H1 (cell line): ENCODE data around the gene HLF. TPM values are rescaled to one million over a fixed set of nuclear protein-coding genes. Genes with fewer than 3 reads are reported as not detected.

Source experiments
- CTCF ChIA-PET: fragments of 300-600 bp; sonication (Branson Sonifier 250); formaldehyde crosslinking; loops from one replicate; lab custom pipeline; 2021; ENCODE audit not compliant: partially characterized antibody; lab: Charles Lee
- POLR2A ChIA-PET: fragments of 300-600 bp; sonication (Branson Sonifier 250); formaldehyde crosslinking; loops from one replicate; lab custom pipeline; 2021; ENCODE audit warnings: inconsistent platforms; ENCODE audit not compliant: partially characterized antibody; lab: Charles Lee
- DNase-seq, 2 experiments: peaks; one replicate each; pipeline versions ENCODE4 v3.0.0 to v3.0.0-alpha.2; 2010 to 2022; ENCODE audit warnings: low spot score in 2 of 2, low read depth in 1 of 2, mixed read lengths in 1 of 2
- FAIRE-seq: peaks from 2 replicates; lab custom pipeline; 2011; peaks lifted over from hg19 to GRCh38; lab: Jason Lieb, UNC
- H2AFZ ChIP-seq: 2 replicates; pipeline ENCODE4 v1.8.1; 2012; ENCODE audit warnings: low read length, inconsistent platforms
- H2AK5ac ChIP-seq: 2 replicates; pipeline ENCODE4 v1.6.1; 2013; ENCODE audit warnings: low read depth, low read length
- H2BK120ac ChIP-seq: replicated peaks from 2 replicates; pipeline ENCODE3; 2013; ENCODE audit warnings: low read depth, low read length, inconsistent platforms
- H2BK12ac ChIP-seq: 2 replicates; pipeline ENCODE4 v1.6.1; 2013; ENCODE audit warnings: low read depth, low read length
- H2BK15ac ChIP-seq: 2 replicates; pipeline ENCODE4 v1.6.1; 2013; ENCODE audit warnings: low read length
- H2BK20ac ChIP-seq: 2 replicates; pipeline ENCODE4 v1.6.1; 2013; ENCODE audit warnings: low read length
- H2BK5ac ChIP-seq: 2 replicates; pipeline ENCODE4 v1.6.1; 2013; ENCODE audit warnings: low read depth, low read length
- H3K14ac ChIP-seq: 2 replicates; pipeline ENCODE4 v1.6.1; 2013; ENCODE audit warnings: inconsistent platforms; ENCODE audit not compliant: insufficient read length
- H3K18ac ChIP-seq: 2 replicates; pipeline ENCODE4 v1.6.1; 2013; ENCODE audit warnings: low read length; ENCODE audit errors: extremely low read depth
- H3K23ac ChIP-seq: 2 replicates; pipeline ENCODE4 v1.6.1; 2013; ENCODE audit warnings: inconsistent platforms; ENCODE audit not compliant: insufficient read length
- H3K23me2 ChIP-seq: 2 replicates; pipeline ENCODE4 v1.6.1; 2013; ENCODE audit warnings: low read depth, low read length
- H3K27ac ChIP-seq: 2 replicates; pipeline ENCODE4 v1.6.1; 2011; ENCODE audit warnings: low read depth, low read length, inconsistent platforms
- H3K27me3 ChIP-seq, 4 experiments: replicated peaks in 1 of 4; 1 replicate in 1 of 4; 2 replicates in 3 of 4; pipeline versions ENCODE4 v1.6.1 to v1.8.1; 2011 to 2013; ENCODE audit warnings: low read length in 3 of 4, mild to moderate bottlenecking in 3 of 4, inconsistent platforms in 2 of 4, mixed read lengths in 2 of 4, moderate library complexity in 1 of 4; ENCODE audit not compliant: control insufficient read depth in 3 of 4, insufficient read depth in 3 of 4; ENCODE audit errors: extremely low read depth in 1 of 4
- H3K36me3 ChIP-seq, 4 experiments: 2 replicates each; pipeline versions ENCODE4 v1.6.1 to v1.8.1; 2011 to 2013; ENCODE audit warnings: mild to moderate bottlenecking in 4 of 4, low read length in 3 of 4, moderate library complexity in 2 of 4, control low read depth in 1 of 4, inconsistent platforms in 1 of 4; ENCODE audit not compliant: insufficient read depth in 4 of 4, control insufficient read depth in 2 of 4
- H3K4ac ChIP-seq: replicated peaks from 2 replicates; pipeline ENCODE3; 2013; ENCODE audit warnings: low read length, low read depth, mixed read lengths, inconsistent platforms; ENCODE audit not compliant: insufficient read length
- H3K4me1 ChIP-seq, 4 experiments: replicated peaks in 1 of 4; 1 replicate in 1 of 4; 2 replicates in 3 of 4; pipeline versions ENCODE4 v1.6.1 to v1.8.1; 2011 to 2013; ENCODE audit warnings: low read length in 3 of 4, inconsistent platforms in 2 of 4, mixed read lengths in 1 of 4; ENCODE audit not compliant: insufficient read depth in 4 of 4, control insufficient read depth in 3 of 4
- H3K4me2 ChIP-seq, 2 experiments: 2 replicates each; pipeline versions ENCODE4 v1.6.1 to v1.8.1; 2011 to 2013; ENCODE audit warnings: low read depth in 2 of 2, low read length in 2 of 2, control low read depth in 1 of 2, inconsistent platforms in 1 of 2, mild to moderate bottlenecking in 1 of 2; ENCODE audit not compliant: insufficient read depth in 1 of 2
- H3K4me3 ChIP-seq, 4 experiments: fragments of 200-600, 300-600 bp in 1 of 4; sonication (generic), shearing (Covaris generic), sonication (Bioruptor Twin) in 1 of 4; 2 replicates each; pipeline versions ENCODE4 v1.5.1 to v1.8.1; 2011 to 2016; ENCODE audit warnings: low read length in 4 of 4, low read depth in 3 of 4, control low read depth in 2 of 4, inconsistent platforms in 2 of 4, mild to moderate bottlenecking in 2 of 4, mixed read lengths in 1 of 4, moderate library complexity in 1 of 4; ENCODE audit not compliant: insufficient read depth in 2 of 4; ENCODE audit errors: extremely low read depth in 1 of 4
- H3K56ac ChIP-seq: replicated peaks from 2 replicates; pipeline ENCODE3; 2013; ENCODE audit warnings: low read depth, mild to moderate bottlenecking, mixed read lengths, low read length, inconsistent platforms; ENCODE audit not compliant: insufficient read length
- H3K79me1 ChIP-seq: 2 replicates; pipeline ENCODE4 v1.6.1; 2013; ENCODE audit warnings: low read depth, low read length, control low read depth
- H3K79me2 ChIP-seq, 2 experiments: 2 replicates each; pipeline versions ENCODE4 v1.6.1 to v1.8.1; 2012 to 2013; ENCODE audit warnings: low read length in 2 of 2, mild to moderate bottlenecking in 2 of 2, inconsistent platforms in 1 of 2; ENCODE audit not compliant: insufficient read depth in 2 of 2, control insufficient read depth in 1 of 2
- H3K9ac ChIP-seq, 4 experiments: replicated peaks in 1 of 4; 1 replicate in 1 of 4; 2 replicates in 3 of 4; pipeline versions ENCODE4 v1.6.1 to v1.8.1; 2011 to 2013; ENCODE audit warnings: low read depth in 3 of 4, low read length in 3 of 4, control low read depth in 2 of 4, mild to moderate bottlenecking in 2 of 4, moderate library complexity in 2 of 4, inconsistent platforms in 1 of 4; ENCODE audit errors: extremely low read depth in 1 of 4
- H3K9me3 ChIP-seq, 2 experiments: 2 replicates each; pipeline versions ENCODE4 v1.6.1 to v1.8.1; 2012 to 2013; ENCODE audit warnings: mild to moderate bottlenecking in 2 of 2, moderate library complexity in 2 of 2, control low read depth in 1 of 2, inconsistent platforms in 1 of 2, low read depth in 1 of 2, low read length in 1 of 2, mixed read lengths in 1 of 2; ENCODE audit not compliant: insufficient read depth in 2 of 2
- H4K20me1 ChIP-seq, 2 experiments: replicated peaks in 1 of 2; 2 replicates each; pipeline versions ENCODE3 to v1.8.1; 2011 to 2013; ENCODE audit warnings: inconsistent platforms in 2 of 2, low read length in 2 of 2, mild to moderate bottlenecking in 1 of 2; ENCODE audit not compliant: insufficient read depth in 2 of 2, control insufficient read depth in 1 of 2
- H4K5ac ChIP-seq: 2 replicates; pipeline ENCODE4 v1.6.1; 2013; ENCODE audit warnings: low read length, low read depth, mixed read lengths, inconsistent platforms; ENCODE audit not compliant: insufficient read length
- H4K8ac ChIP-seq: 2 replicates; pipeline ENCODE4 v1.8.0; 2013; ENCODE audit warnings: mild to moderate bottlenecking, moderate library complexity, low read length, inconsistent platforms; ENCODE audit not compliant: insufficient read depth; ENCODE audit errors: extremely low read depth
- H4K91ac ChIP-seq: replicated peaks from 2 replicates; pipeline ENCODE3; 2013; ENCODE audit warnings: low read length, mixed read lengths, inconsistent platforms; ENCODE audit not compliant: insufficient read length
- ASH2L ChIP-seq: fragments of 200-600, 300-600 bp; sonication (generic); IDR thresholded peaks from one replicate; pipeline ENCODE4 v1.7.1; 2017; ENCODE audit warnings: low read length
- ATF3 ChIP-seq: IDR thresholded peaks from 2 replicates; pipeline ENCODE4 v1.6.1; 2011; ENCODE audit warnings: low read depth, mild to moderate bottlenecking, low read length; ENCODE audit not compliant: insufficient read depth
- BRCA1 ChIP-seq: IDR thresholded peaks from 2 replicates; pipeline ENCODE4 v1.6.1; 2012; ENCODE audit warnings: low read depth, low read length, improper control_type of control experiment
- CEBPB ChIP-seq: IDR thresholded peaks from 2 replicates; pipeline ENCODE4 v1.6.1; 2012; ENCODE audit warnings: low read depth, low read length
- EP300 ChIP-seq, 2 experiments: IDR thresholded peaks; 1 replicate in 1 of 2; 2 replicates in 1 of 2; pipeline ENCODE4 v1.6.1; 2011 to 2012; ENCODE audit warnings: low read depth in 2 of 2, low read length in 2 of 2, mild to moderate bottlenecking in 2 of 2, borderline replicate concordance in 1 of 2, inconsistent platforms in 1 of 2, moderate library complexity in 1 of 2
- GTF2F1 ChIP-seq: IDR thresholded peaks from 2 replicates; pipeline ENCODE4 v1.6.1; 2012; ENCODE audit warnings: low read depth, low read length, improper control_type of control experiment, borderline replicate concordance
- RAD21 ChIP-seq, 2 experiments: IDR thresholded peaks in 1 of 2; conservative IDR thresholded peaks in 1 of 2; 2 replicates each; pipeline ENCODE4 v1.6.1; 2011; ENCODE audit warnings: low read depth in 2 of 2, low read length in 2 of 2, improper control_type of control experiment in 1 of 2, inconsistent platforms in 1 of 2, mild to moderate bottlenecking in 1 of 2, moderate library complexity in 1 of 2
- SRF ChIP-seq: IDR thresholded peaks from 2 replicates; pipeline ENCODE4 v1.6.1; 2011; ENCODE audit warnings: mild to moderate bottlenecking, low read depth, low read length, moderate library complexity
- TCF12 ChIP-seq: IDR thresholded peaks from 2 replicates; pipeline ENCODE4 v1.6.1; 2011; ENCODE audit warnings: low read depth, mild to moderate bottlenecking, low read length
- USF2 ChIP-seq: IDR thresholded peaks from 2 replicates; pipeline ENCODE4 v1.6.1; 2011; ENCODE audit warnings: low read length, improper control_type of control experiment
- ZNF274 ChIP-seq: IDR thresholded peaks from 2 replicates; pipeline ENCODE4 v1.7.0; 2012; ENCODE audit warnings: low read length, borderline replicate concordance; ENCODE audit errors: extremely low read depth
- WGBS, 2 experiments: shearing (Covaris generic) in 1 of 2; methylation state at CpG; one replicate each; pipeline versions ENCODE4 v1.1.6 to v1.1.7; 2013 to 2015; ENCODE audit warnings: low lambda C conversion rate in 2 of 2, mixed read lengths in 2 of 2, inconsistent platforms in 1 of 2, low coverage in 1 of 2, missing lambda C conversion rate in 1 of 2; ENCODE audit not compliant: insufficient replicate concordance in 2 of 2, insufficient coverage in 1 of 2, insufficient read length in 1 of 2; ENCODE audit errors: extremely low coverage in 1 of 2, missing lambda C conversion rate in 1 of 2; 5-methylcytosine and 5-hydroxymethylcytosine counted together
- polyA plus RNA-seq, 7 experiments: library from polyadenylated mRNA; depleted of rRNA in 3 of 7; stranded (reverse) in 5 of 7; unstranded in 2 of 7; fragments of >200 nt in 5 of 7; fragments of 200-250 nt in 2 of 7; gene quantifications; 1 replicate in 5 of 7; 2 replicates in 1 of 7; 4 replicates in 1 of 7; pipeline versions ENCODE4 v1.2.1 to v1.2.3, GENCODE V29; 2011 to 2013; ENCODE audit warnings: missing spikeins in 2 of 7, mixed read lengths in 2 of 7
- total RNA-seq: library from RNA; stranded (reverse); fragmentation: NEBNext Ultra II Directional; extraction: Animal tissue kit (Norgen Biotek cat#: 25700); gene quantifications from 2 replicates; pipeline ENCODE4 v1.2.1, GENCODE V29; 2021

The HLF gene
- total and polyA plus RNA-seq, 2 of the 8 experiments (the other 6 are each of a cell fraction or from before 2014, with no cell fraction given) = 0.39 to 0.60 TPM

GRCh38 chr17:55296171-55296695 lies 31.5 kb downstream of the HLF start:
- Histone ChIP-seq H2BK5ac (no peak overlapping the region), H3K9me3 (no peaks in the 10 kb centered on the region), H3K18ac (no peak overlapping the region), H2BK12ac (no peak overlapping the region), H2AK5ac (no peak overlapping the region), H3K23ac (no peak overlapping the region), H3K4me2 (no peak overlapping the region), H4K5ac (no peak overlapping the region), H3K79me2 (no peaks in the 10 kb centered on the region), H2AFZ (no peak overlapping the region), H3K56ac (no peak overlapping the region), H4K91ac (no peak overlapping the region), H3K4ac (no peak overlapping the region), H4K8ac (no peak overlapping the region), H2BK15ac (no peak overlapping the region), H3K9ac (no peak overlapping the region), H3K79me1 (no peaks in the 10 kb centered on the region), H3K14ac (no peak overlapping the region), H3K4me3 (no peak overlapping the region), H2BK120ac (no peak overlapping the region), H3K27ac (no peak overlapping the region), H3K4me1 (no peaks in the 10 kb centered on the region), H2BK20ac (no peak overlapping the region), H3K23me2 (no peaks in the 10 kb centered on the region), H3K27me3 (no peaks in the 10 kb centered on the region), H3K36me3 (no peaks in the 10 kb centered on the region), H4K20me1 (no peaks in the 10 kb centered on the region)
- CTCF ChIA-PET = interaction anchor here (0.6 to 3.1 kb wide), 29 partner anchors 8 to 303 kb away, joined by 3 to 14 read pairs (median 4); no protein-coding TSS in a partner anchor
- no peak for FAIRE-seq
- no peak for DNase-seq
- WGBS, 2 experiments = 67% methylated on average over 6 of the region's 6 CpGs; no CpG with 5 or more reads in 1 of the 2 experiments
- POLR2A ChIA-PET = no interaction called here
- TF ChIP-seq ZNF274 (no peak), ATF3 (no peak), USF2 (no peak), SRF (no peak), ASH2L (no peak), TCF12 (no peak), EP300 (IDR thresholded peaks at IDR 0.05; ENCODE audit: borderline replicate concordance in 1 of 2, low read depth in 2 of 2, low read length in 2 of 2) (no peak), BRCA1 (no peak), GTF2F1 (no peak), RAD21 (IDR thresholded peaks at IDR 0.05 in 1 of 2, conservative IDR thresholded peaks at IDR 0.05 in 1 of 2; ENCODE audit: low read depth in 2 of 2, low read length in 2 of 2) (no peak), CEBPB (no peak)
